ENCODE results near the gene ZBTB17.
"Not testable (repeated sequence)": the region's sequence is repeated elsewhere in the genome, so short reads cannot be mapped to it uniquely, and the experiment has no call there.

Gene ZBTB17

DNA sequence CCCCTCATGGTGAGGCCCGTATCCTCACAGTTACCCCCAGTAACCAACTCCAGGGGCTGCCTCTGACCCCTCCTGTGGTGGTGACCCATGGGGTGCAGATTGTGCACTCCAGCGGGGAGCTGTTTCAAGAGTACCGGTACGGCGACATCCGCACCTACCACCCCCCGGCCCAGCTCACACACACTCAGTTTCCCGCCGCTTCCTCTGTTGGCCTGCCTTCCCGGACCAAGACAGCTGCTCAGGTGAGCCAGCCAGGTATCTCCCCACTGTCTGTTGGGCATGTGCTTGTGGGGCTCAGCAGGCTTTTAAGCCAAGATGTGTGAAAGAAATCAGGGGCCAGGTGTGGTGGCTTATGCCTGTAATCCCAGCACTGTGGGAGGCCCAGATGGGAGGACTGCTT, 39.9 kb downstream of the ZBTB17 start:
- DNase-seq (ENCODE audit: low read depth in 2 of 2, low spot score in 1 of 2): no peak

DNA sequence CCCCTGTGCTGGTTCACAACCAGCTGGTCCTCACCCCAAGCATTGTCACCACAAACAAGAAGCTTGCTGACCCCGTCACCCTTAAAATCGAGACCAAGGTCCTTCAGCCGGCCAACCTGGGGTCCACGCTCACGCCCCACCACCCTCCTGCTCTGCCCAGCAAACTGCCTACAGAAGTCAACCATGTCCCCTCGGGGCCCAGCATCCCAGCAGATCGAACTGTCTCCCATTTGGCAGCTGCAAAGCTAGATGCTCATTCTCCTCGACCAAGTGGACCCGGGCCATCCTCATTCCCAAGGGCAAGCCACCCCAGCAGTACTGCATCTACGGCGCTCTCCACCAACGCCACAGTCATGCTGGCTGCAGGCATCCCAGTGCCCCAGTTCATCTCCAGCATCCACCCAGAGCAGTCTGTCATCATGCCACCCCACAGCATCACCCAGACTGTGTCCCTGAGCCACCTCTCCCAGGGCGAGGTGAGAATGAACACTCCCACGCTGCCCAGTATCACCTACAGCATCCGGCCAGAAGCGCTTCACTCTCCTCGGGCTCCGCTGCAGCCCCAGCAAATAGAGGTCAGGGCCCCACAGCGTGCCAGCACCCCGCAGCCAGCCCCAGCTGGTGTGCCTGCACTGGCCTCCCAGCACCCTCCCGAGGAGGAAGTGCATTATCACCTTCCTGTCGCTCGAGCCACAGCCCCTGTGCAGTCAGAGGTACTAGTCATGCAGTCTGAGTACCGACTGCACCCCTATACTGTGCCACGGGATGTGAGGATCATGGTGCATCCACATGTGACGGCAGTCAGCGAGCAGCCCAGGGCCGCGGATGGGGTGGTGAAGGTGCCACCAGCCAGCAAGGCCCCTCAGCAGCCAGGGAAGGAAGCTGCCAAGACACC, 40.6 kb downstream of the ZBTB17 start:
- DNase-seq (ENCODE audit: low read depth in 2 of 2, low spot score in 1 of 2): no peak

DNA sequence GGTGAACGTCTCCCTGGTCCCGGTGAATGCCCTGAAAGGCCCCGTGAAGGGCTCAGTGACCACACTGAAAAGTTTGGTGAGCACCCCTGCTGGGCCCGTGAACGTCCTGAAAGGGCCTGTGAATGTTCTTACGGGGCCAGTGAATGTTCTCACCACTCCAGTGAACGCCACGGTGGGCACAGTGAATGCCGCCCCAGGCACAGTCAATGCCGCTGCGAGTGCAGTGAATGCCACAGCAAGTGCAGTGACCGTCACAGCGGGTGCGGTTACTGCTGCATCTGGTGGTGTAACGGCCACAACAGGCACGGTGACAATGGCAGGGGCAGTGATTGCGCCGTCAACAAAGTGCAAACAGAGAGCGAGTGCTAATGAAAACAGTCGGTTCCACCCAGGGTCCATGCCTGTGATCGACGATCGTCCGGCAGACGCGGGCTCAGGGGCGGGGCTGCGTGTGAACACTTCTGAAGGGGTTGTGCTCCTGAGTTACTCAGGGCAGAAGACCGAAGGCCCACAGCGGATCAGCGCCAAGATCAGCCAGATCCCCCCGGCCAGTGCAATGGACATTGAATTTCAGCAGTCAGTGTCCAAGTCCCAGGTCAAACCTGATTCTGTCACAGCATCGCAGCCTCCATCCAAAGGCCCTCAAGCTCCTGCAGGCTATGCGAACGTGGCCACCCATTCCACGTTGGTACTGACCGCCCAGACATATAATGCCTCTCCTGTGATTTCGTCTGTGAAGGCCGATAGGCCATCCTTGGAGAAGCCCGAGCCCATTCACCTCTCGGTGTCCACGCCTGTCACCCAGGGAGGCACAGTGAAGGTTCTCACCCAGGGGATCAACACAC, 41.5 kb downstream of the ZBTB17 start:
- no peak for DNase-seq (ENCODE audit: low read depth in 2 of 2, low spot score in 1 of 2)

DNA sequence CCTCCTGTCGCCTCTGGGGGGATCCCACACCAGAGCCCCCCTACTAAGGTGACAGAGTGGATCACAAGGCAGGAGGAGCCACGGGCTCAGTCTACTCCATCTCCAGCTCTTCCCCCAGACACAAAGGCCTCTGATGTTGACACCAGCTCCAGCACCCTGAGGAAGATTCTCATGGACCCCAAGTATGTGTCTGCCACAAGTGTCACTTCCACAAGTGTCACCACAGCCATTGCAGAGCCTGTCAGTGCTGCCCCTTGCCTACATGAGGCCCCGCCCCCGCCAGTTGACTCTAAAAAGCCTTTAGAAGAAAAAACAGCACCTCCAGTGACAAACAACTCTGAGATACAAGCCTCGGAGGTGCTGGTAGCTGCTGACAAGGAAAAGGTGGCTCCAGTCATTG, 42.2 kb downstream of the ZBTB17 start:
- no peak for DNase-seq (ENCODE audit: low read depth in 2 of 2, low spot score in 1 of 2)

DNA sequence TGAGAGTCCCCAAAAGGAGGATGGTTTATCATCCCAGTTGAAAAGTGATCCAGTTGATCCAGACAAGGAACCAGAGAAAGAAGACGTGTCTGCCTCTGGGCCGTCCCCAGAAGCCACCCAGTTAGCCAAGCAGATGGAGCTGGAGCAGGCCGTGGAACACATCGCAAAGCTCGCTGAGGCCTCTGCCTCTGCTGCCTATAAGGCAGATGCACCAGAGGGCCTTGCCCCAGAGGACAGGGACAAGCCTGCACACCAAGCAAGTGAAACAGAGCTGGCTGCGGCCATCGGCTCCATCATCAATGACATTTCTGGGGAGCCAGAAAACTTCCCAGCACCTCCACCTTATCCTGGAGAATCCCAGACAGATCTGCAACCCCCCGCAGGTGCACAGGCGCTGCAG, 43.3 kb downstream of the ZBTB17 start:
- DNase-seq (ENCODE audit: low read depth in 2 of 2, low spot score in 1 of 2): no peak

DNA sequence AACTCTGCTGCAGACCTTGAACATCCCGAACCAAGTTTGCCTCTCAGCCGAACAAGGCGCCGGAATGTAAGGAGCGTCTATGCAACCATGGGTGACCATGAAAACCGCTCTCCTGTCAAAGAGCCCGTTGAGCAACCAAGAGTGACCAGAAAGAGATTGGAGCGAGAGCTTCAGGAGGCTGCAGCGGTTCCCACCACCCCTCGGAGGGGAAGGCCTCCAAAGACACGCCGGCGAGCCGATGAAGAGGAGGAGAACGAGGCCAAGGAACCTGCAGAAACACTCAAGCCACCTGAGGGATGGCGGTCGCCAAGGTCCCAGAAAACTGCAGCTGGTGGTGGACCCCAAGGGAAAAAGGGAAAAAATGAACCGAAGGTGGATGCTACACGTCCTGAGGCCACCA, 44.0 kb downstream of the ZBTB17 start:
- no peak for DNase-seq (ENCODE audit: low read depth in 2 of 2, low spot score in 1 of 2)

DNA sequence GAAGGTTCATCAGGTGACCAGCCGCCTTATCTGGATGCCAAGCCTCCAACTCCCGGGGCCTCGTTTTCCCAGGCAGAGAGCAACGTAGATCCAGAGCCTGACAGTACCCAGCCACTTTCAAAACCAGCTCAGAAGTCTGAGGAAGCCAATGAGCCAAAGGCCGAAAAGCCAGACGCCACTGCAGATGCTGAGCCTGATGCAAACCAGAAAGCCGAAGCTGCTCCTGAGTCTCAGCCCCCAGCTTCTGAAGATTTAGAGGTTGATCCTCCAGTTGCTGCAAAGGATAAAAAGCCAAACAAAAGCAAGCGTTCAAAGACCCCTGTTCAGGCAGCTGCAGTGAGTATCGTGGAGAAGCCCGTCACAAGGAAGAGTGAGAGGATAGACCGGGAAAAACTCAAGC, 44.5 kb downstream of the ZBTB17 start:
- DNase-seq (ENCODE audit: low read depth in 2 of 2, low spot score in 1 of 2): no peak

DNA sequence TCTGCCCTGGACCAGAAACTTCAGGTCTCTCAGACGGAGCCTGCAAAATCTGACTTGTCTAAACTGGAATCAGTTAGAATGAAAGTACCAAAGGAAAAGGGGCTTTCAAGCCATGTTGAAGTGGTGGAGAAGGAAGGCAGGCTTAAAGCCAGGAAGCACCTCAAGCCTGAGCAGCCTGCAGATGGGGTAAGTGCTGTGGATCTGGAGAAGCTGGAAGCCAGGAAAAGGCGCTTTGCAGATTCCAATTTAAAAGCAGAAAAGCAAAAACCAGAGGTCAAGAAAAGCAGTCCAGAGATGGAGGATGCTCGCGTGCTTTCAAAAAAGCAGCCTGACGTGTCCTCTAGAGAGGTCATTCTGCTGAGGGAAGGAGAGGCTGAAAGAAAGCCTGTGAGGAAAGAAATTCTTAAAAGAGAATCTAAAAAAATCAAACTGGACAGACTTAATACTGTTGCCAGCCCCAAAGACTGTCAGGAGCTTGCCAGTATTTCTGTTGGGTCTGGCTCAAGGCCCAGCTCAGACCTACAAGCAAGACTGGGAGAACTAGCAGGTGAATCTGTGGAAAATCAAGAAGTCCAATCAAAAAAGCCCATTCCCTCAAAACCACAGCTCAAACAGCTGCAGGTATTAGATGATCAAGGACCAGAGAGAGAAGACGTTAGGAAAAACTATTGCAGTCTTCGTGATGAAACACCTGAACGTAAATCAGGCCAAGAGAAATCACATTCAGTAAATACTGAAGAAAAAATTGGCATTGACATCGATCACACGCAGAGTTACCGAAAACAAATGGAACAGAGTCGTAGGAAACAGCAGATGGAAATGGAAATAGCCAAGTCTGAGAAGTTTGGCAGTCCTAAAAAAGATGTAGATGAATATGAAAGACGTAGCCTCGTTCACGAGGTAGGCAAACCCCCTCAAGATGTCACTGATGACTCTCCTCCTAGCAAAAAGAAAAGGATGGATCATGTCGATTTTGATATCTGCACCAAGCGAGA, 46.6 kb downstream of the ZBTB17 start:
- no peak for DNase-seq (ENCODE audit: low read depth in 2 of 2, low spot score in 1 of 2)

DNA sequence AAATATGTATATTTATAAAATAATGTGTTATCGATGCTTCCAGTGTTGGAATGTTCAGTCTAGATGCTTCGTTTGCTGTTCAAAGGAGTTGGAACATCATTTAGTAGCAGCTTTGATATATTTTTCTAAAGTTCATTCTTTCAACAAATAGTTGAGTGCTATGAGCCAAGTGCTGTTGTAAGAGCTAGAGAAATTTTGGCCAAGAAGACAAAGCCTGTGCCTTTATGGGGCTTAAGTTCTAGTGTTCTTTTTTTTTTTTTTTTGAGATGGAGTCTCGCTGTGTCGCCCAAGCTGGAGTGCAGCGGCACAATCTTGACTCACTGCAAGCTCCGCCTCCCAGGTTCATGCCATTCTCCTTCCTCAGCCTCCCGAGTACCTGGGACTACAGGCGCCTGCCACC, 49.5 kb downstream of the ZBTB17 start:
- DNase-seq (ENCODE audit: low read depth in 2 of 2, low spot score in 1 of 2): not testable (repeated sequence)

DNA sequence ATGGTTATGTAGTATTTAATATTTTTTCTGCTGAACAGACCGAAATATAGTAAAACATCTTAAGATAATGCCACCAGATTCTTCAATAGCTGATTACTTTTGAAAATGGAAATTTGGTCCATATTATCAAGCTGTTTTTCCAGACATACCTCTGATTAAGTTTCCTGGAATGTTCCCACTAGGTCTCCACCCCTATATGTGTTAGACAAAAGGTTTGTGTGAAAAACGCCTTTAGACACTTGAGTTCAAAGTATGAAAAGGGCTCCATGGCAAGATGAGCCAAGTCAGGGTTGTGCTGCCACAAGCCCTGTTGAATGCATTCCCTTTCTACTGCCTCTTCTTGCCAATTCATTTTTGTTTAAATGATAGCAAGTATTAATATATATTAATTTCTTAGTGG, 52.7 kb downstream of the ZBTB17 start:
- no peak for DNase-seq (ENCODE audit: low read depth in 2 of 2, low spot score in 1 of 2)

DNA sequence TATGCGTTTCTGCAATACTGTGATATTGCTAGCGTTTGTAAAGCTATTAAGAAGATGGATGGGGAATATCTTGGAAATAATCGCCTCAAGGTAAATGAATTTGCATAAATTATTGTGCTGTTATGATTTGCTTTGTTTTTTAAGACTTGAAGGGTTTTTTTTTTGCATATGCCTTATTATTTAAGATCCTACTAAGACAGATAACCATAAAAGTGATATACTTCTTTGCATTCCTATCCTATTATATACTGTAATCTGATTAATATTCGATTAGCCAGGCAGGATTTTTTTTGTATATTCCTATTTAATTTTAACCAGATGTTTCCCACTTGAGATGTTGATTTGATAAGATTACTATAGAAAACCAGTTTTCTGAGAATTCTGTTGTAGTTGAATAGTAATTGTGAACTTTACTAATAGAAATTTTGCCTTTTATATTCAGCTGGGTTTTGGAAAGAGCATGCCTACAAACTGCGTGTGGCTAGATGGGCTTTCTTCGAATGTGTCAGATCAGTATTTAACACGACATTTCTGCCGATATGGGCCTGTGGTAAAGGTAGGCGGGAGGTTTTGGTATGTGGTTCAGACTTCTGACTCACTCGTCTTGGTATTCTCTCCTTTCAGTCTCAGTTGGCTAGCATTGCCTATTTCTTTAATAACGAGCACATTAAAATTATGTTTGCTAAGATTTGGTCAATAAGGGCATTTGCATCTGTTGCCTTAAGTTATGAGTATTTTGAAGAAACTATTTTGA, 56.8 kb downstream of the ZBTB17 start:
- DNase-seq (ENCODE audit: low read depth in 2 of 2, low spot score in 1 of 2): peak in 1 of 2 donors; percentile 17

DNA sequence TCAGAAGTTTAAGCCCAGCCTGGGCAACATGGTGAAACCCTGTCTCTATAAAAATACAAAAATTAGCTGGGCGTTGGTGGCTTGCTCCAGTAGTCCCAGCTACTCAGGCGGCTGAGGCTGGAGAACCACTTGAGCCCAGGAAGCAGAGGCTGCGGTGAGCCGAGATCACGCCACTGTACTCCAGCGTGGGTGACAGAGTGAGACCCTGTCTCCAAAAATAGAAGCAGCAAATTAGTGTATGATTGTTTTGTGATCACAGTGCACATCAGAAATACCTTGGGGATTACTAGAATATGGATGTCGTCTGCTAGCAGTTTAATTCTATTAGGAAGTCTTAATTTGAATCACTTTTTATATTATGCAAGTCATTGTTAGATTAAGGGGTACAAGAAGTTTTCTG, 59.0 kb downstream of the ZBTB17 start:
- no peak for DNase-seq (ENCODE audit: low read depth in 2 of 2, low spot score in 1 of 2)

DNA sequence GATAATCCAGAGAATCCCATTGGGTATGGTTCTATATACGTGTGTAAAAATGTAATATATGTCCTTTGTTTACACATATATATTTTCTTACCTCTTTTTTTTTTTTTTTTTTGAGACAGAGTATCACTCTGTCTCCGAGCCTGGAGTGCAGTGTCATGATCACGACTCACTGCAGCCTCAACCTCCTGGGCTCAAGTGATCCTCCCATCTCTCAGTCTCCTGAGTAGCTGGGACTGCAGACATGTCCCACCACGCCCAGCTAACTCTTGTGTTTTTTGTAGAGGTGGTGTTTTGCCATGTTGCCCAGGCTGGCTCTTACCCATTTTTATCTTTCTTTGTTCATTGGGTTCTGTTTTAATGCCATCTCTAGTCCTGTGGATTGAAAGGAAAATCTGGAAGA, 59.5 kb downstream of the ZBTB17 start:
- DNase-seq (ENCODE audit: low read depth in 2 of 2, low spot score in 1 of 2): no peak

DNA sequence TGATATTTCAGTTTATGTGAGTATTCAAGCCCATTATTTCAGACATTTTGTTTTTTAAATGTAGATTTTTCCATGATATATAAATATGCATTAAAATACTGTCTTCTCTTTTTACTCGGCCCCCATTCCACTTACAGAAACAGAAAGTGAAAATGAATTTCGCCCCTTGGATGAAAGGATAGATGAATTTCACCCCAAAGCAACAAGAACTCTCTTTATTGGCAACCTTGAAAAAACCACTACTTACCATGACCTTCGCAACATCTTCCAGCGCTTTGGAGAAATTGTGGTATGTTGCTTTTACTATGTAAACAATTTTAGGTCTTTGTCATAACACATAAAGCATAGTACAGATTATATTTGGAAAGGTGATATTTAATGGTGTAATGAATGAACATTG, 59.9 kb downstream of the ZBTB17 start:
- DNase-seq (ENCODE audit: low read depth in 2 of 2, low spot score in 1 of 2): no peak

DNA sequence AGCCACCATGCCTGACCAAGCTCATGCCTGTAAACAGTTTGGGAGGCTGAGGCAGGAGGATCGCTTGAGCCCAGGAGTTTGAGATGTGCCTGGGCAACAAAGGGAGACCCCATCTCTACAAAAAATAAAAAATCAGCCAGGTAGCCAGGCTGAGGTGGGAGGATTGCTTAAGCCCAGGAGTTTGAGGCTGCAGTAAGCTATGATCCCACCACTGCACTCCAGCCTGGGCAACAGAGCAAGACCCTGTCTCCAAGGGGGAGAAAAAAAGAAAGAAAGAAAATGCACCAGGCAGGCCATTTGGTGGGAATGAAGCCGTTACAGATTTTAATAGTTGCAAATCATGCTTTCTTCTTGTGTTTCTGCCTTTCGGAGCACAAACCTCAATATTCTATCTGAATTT, 62.3 kb downstream of the ZBTB17 start:
- not testable (repeated sequence) for DNase-seq (ENCODE audit: low read depth in 2 of 2, low spot score in 1 of 2)

DNA sequence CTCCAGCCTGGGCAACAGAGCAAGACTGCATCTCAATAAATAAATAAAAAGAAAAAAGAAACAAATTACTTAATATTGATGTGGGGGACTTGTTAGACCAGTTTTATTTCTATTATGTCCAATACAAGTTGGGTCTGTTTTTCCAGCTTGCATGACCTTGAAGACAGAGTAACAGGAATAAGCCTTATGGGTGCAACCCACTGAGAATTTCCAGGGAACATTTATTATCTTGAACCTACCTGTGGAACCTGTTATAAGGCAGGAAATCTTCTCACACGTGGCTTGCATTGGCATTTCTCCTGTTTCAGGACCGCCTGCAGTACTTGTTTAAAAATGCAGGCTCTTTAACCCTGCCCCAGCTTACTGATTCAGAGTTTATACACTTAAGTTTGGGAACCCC, 64.0 kb downstream of the ZBTB17 start:
- no peak for DNase-seq (ENCODE audit: low read depth in 2 of 2, low spot score in 1 of 2)

DNA sequence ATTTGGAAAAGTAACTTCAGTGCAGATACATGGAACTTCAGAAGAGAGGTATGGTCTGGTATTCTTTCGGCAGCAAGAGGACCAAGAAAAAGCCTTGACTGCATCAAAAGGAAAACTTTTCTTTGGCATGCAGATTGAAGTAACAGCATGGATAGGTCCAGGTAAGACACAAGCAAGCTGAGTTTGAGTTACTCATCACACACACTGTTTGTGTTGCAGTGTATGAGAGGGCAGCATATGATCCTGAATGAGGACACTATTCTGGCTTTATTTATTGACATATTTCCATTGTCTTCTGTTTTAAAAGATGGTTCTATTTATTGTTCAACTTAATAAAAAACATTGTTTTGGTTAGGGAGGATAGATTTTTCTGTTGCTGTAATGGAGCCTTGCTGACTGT, 64.8 kb downstream of the ZBTB17 start:
- no peak for DNase-seq (ENCODE audit: low read depth in 2 of 2, low spot score in 1 of 2)

DNA sequence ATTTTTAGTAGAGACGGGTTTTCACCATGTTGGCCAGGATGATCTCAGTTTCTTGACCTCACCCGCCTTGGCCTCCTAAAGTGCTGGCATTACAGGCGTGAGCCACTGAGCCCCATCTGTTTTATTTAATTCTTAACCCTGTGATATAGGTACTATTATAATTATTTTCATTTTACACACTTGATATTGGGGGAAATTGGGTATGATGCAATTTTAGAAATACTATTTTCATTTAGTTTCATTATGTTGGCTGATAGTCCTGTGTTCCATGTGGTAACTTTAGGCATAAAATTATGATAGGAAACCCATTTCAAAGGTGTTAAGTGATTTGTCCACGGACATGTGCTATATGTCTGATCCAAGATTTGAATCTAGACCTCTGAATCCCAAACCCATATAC, 67.3 kb downstream of the ZBTB17 start:
- DNase-seq (ENCODE audit: low read depth in 2 of 2, low spot score in 1 of 2): no peak

DNA sequence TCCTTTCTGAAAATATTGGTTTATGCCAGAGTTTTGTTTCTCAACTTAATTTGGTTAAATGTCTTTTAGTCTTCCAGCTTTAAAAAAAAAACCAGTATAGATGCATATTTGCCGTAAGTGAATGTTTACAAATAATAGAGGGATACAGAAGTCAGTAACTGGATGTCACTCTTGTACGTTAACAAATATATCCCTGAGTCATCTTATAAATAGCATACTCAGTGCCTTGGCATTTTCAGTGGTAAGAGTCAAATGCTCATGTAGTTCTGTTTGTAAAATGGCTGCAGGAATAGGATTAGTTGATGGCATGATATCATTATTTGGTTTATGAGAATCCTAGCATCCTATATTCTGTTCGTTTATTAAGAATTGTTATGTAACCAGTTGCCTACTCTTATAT, 73.0 kb downstream of the ZBTB17 start:
- no peak for DNase-seq (ENCODE audit: low read depth in 2 of 2, low spot score in 1 of 2)

DNA sequence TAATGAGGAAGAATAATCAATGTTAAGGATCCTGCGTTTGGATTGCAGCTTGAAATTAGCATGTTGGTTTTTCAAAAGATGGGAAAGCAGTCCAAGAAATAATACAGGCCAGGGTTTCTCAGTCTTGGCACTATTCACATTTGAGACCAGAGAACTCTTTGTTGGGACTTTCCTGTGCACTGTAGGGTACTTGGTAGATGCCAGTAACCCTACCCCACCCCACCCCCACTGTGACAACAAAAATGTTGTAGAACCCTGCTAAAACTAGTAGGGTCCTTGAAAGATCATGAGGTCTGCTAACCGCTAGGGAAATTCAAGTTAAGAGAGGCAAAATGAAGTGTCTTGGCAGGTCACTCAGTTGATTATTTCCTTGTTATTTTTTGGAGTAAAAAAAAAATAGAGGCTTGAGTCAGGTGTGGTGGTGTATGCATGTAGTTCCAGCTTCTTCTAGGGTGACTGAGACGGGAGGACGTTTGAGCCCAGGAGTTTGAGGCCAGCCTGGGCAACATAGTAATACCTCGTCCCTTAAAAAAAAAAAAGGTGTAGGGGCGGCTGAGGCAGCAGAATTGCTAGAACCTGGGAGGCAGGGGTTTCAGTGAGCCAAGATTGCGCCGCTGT, 75.1 kb downstream of the ZBTB17 start:
- no peak for DNase-seq (ENCODE audit: low read depth in 2 of 2, low spot score in 1 of 2)

Data from stimulated activated CD8-positive, alpha-beta memory T cell treated with anti-CD3 and anti-CD28 coated beads, Interleukin-4, amount 100 ng/mL, for 1 hour (primary cell).